ENCODE data around the gene IFIT3. TPM values are rescaled to one million over a fixed set of nuclear protein-coding genes. Genes with fewer than 3 reads are reported as not detected.
"Not testable (repeated sequence)": the region's sequence is repeated elsewhere in the genome, so short reads cannot be mapped to it uniquely, and the experiment has no call there.

IFIT3 gene
- total RNA-seq, 2 experiments from 2014 or later, result 11.5 to 12.8 TPM

DNA sequence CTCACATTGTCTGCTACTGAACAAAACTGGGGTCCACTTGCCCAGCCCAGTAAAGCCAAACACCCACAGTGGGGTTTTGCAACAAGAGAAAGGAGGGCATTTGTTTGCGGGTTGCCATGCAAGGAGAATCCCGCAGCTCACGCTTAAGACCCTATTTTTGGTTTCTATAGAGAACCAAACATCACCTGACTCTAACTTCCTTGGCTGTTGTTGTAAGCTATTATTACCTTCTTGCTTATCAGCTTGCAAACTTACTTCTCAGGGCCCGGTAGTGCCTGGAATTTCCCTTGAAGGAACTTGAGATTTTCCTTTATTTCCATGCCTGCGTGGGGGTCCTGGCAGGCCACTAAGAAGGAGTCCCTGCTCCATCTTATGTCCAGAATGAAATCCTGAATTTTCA, 20.7 kb downstream of the IFIT3 start:
- H3K4me1 ChIP-seq (ENCODE audit: insufficient read depth, low read length), result no peaks in the 10 kb centered on the region
- Mint-ChIP-seq H3K4me1 (ENCODE audit: low read depth) (peaks cover 11% of the 10 kb centered on the region), H3K4me3 (no peak overlapping the region), H3K9me3 (no peaks in the 10 kb centered on the region), H3K27me3 (no peaks in the 10 kb centered on the region), H3K27ac (no peak overlapping the region), H3K36me3 (ENCODE audit: low read depth) (no peaks in the 10 kb centered on the region)
- H3K4me3 ChIP-seq (ENCODE audit: low read length), result no peak overlapping the region
- no peaks in the 10 kb centered on the region for H3K36me3 ChIP-seq (ENCODE audit: insufficient read depth, low read length)
- H3K9me3 ChIP-seq (ENCODE audit: control insufficient read depth in 1 of 2, insufficient read depth in 1 of 2, low read length in 2 of 2), result no peaks in the 10 kb centered on the region
- ATAC-seq (ENCODE audit: poor library complexity), result no peak
- TF ChIP-seq CTCF (IDR thresholded peaks at IDR 0.05), result no peak
- no peak for DNase-seq
- ChIA-PET CTCF (no interaction called here), POLR2A (no interaction called here)
- no peaks in the 10 kb centered on the region for H3K27me3 ChIP-seq (ENCODE audit: control insufficient read depth in 1 of 2, insufficient read depth in 2 of 2, low read length in 2 of 2)
- intact Hi-C loops (cut with DNase I, micrococcal nuclease), result no loop called here
- no peak overlapping the region for H3K27ac ChIP-seq (ENCODE audit: low read depth in 1 of 2, low read length in 2 of 2)

- Mint-ChIP-seq H3K9me3 (no peaks in the 10 kb centered on the region), H3K4me3 (no peak overlapping the region), H3K36me3 (ENCODE audit: low read depth) (no peaks in the 10 kb centered on the region), H3K27me3 (no peaks in the 10 kb centered on the region), H3K27ac (no peak overlapping the region), H3K4me1 (ENCODE audit: low read depth) (peaks cover 11% of the 10 kb centered on the region)
- Histone ChIP-seq H3K4me1 (ENCODE audit: insufficient read depth, low read length) (no peaks in the 10 kb centered on the region), H3K9me3 (ENCODE audit: control insufficient read depth in 1 of 2, insufficient read depth in 1 of 2, low read length in 2 of 2) (no peaks in the 10 kb centered on the region), H3K27ac (ENCODE audit: low read depth in 1 of 2, low read length in 2 of 2) (no peak overlapping the region), H3K36me3 (ENCODE audit: insufficient read depth, low read length) (no peaks in the 10 kb centered on the region), H3K4me3 (ENCODE audit: low read length) (no peak overlapping the region), H3K27me3 (ENCODE audit: control insufficient read depth in 1 of 2, insufficient read depth in 2 of 2, low read length in 2 of 2) (no peaks in the 10 kb centered on the region)
- no peak for ATAC-seq (ENCODE audit: poor library complexity)
- ChIA-PET CTCF (no interaction called here), POLR2A (no interaction called here)
- DNase-seq, result no peak
- intact Hi-C loops (cut with DNase I, micrococcal nuclease), result no loop called here
- TF ChIP-seq CTCF (IDR thresholded peaks at IDR 0.05), result no peak
Observed at GRCh38 chr10:89348975-89349374, 21.2 kb downstream of the IFIT3 start.

DNA sequence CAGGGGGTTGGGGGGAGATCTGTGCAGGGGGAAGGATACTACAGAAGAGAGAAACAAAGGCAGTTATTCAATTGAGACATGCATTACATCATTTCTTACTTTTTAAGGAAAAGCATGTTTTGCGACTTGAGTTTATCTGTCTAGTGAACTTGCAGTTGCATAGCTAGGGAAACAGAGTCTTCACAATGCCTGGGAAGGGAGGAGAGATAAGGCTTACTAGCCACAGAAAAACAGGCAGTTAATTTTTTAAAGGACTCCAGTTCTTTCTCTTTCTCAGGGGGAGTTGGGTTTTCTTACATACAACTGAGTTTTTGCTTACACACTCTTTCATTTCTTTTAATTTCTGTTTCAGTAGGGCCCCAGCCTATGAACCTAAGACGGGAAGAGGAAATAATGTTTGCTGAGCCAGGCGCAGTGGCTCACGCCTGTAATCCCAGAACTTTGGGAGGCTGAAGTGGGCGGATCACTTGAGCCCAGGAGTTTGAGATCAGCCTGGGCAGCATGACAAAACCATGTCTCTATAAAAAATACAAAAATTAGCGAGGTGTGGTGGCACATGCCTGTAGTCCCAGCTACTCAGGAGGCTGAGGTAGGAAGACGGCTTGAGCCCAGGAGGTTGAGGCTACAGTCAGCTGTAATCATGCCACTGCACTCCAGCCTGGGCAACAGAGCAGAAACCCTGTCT, 23.0 kb downstream of the IFIT3 start:
- ATAC-seq (ENCODE audit: poor library complexity); H3K27ac Mint-ChIP-seq; H3K4me1 ChIP-seq (ENCODE audit: insufficient read depth, low read length); CTCF ChIA-PET; H3K9me3 Mint-ChIP-seq; DNase-seq; H3K4me3 Mint-ChIP-seq; H3K9me3 ChIP-seq (ENCODE audit: control insufficient read depth in 1 of 2, insufficient read depth in 1 of 2, low read length in 2 of 2); H3K27ac ChIP-seq (ENCODE audit: low read depth in 1 of 2, low read length in 2 of 2); H3K4me3 ChIP-seq (ENCODE audit: low read length); H3K36me3 ChIP-seq (ENCODE audit: insufficient read depth, low read length); H3K27me3 Mint-ChIP-seq; H3K36me3 Mint-ChIP-seq (ENCODE audit: low read depth); H3K27me3 ChIP-seq (ENCODE audit: control insufficient read depth in 1 of 2, insufficient read depth in 2 of 2, low read length in 2 of 2); intact Hi-C loops (cut with DNase I, micrococcal nuclease): not testable (repeated sequence)
- peaks cover 11% of the 10 kb centered on the region for H3K4me1 Mint-ChIP-seq (ENCODE audit: low read depth)
- POLR2A ChIA-PET, result interaction anchor here (0.8 kb wide), 1 partner anchor 19 kb away, joined by 3 read pairs; no protein-coding TSS in a partner anchor

- CTCF ChIA-PET, result no interaction called here
- Mint-ChIP-seq H3K9me3 (no peaks in the 10 kb centered on the region), H3K27ac (no peak overlapping the region)
Observed at GRCh38 chr10:89351412-89351779, 23.6 kb downstream of the IFIT3 start.

More at GRCh38 chr10:89351412-89351779, 23.6 kb downstream of the IFIT3 start:
- no peaks in the 10 kb centered on the region for H3K36me3 Mint-ChIP-seq (ENCODE audit: low read depth)
- no peaks in the 10 kb centered on the region for H3K27me3 Mint-ChIP-seq
- no peak overlapping the region for H3K27ac ChIP-seq (ENCODE audit: low read depth in 1 of 2, low read length in 2 of 2)
- ATAC-seq (ENCODE audit: poor library complexity) (no peak), DNase-seq (no peak)
- no peaks in the 10 kb centered on the region for H3K4me1 ChIP-seq (ENCODE audit: insufficient read depth, low read length)
- TF ChIP-seq CTCF (IDR thresholded peaks at IDR 0.05), result no peak
- no peaks in the 10 kb centered on the region for H3K36me3 ChIP-seq (ENCODE audit: insufficient read depth, low read length)
- no peaks in the 10 kb centered on the region for H3K9me3 ChIP-seq (ENCODE audit: control insufficient read depth in 1 of 2, insufficient read depth in 1 of 2, low read length in 2 of 2)
- H3K4me3 Mint-ChIP-seq, result no peak overlapping the region
- H3K4me1 Mint-ChIP-seq (ENCODE audit: low read depth), result peaks cover 11% of the 10 kb centered on the region
- POLR2A ChIA-PET, result interaction anchor here (0.8 kb wide), 1 partner anchor 20 kb away, joined by 3 read pairs; no protein-coding TSS in a partner anchor
- no peaks in the 10 kb centered on the region for H3K27me3 ChIP-seq (ENCODE audit: control insufficient read depth in 1 of 2, insufficient read depth in 2 of 2, low read length in 2 of 2)
- intact Hi-C loops (cut with DNase I, micrococcal nuclease), result no loop called here
- H3K4me3 ChIP-seq (ENCODE audit: low read length), result no peak overlapping the region
